MCF 10A (cell line): ENCODE measurements around the gene MME. TPM values are rescaled to one million over a fixed set of nuclear protein-coding genes. Genes with fewer than 3 reads are reported as not detected.

Source experiments
- BruUV-seq: library from RNA; stranded (reverse); fragments of 400-500 nt; replicated peaks from 2 replicates; lab custom pipeline; 2021; lab: Mats Ljungman, UMichigan
- CTCF ChIA-PET: fragments of 300-600 bp; sonication (Branson Sonifier 250); formaldehyde crosslinking; extraction: SDS; loops from one replicate; lab custom pipeline; 2021; ENCODE audit warnings: antibody characterized with exemption, inconsistent platforms; lab: Yijun Ruan, JAX
- POLR2A ChIA-PET: fragments of 300-600, 350-650 bp; sonication (Branson Sonifier 250); formaldehyde crosslinking; extraction: SDS; loops from one replicate; lab custom pipeline; 2020; ENCODE audit warnings: antibody characterized with exemption, inconsistent platforms; lab: Yijun Ruan, JAX
- DNase-seq: peaks from one replicate; pipeline ENCODE4 v3.0.0-alpha.2; 2018; ENCODE audit not compliant: unreplicated experiment
- H3K27ac Mint-ChIP-seq: one replicate; pipeline ENCODE4 v1.8.0; 2022; ENCODE audit warnings: mild to moderate bottlenecking, low read depth, mixed read lengths; ENCODE audit not compliant: unreplicated experiment
- H3K27me3 Mint-ChIP-seq: one replicate; pipeline ENCODE4 v1.8.0; 2022; ENCODE audit warnings: mixed read lengths; ENCODE audit not compliant: insufficient read depth, unreplicated experiment
- H3K36me3 Mint-ChIP-seq: one replicate; pipeline ENCODE4 v1.8.0; 2022; ENCODE audit warnings: mild to moderate bottlenecking, moderate library complexity, mixed read lengths; ENCODE audit not compliant: insufficient read depth, unreplicated experiment
- H3K4me1 Mint-ChIP-seq: one replicate; pipeline ENCODE4 v1.8.0; 2022; ENCODE audit warnings: mixed read lengths; ENCODE audit not compliant: insufficient read depth, unreplicated experiment
- H3K4me3 Mint-ChIP-seq: one replicate; pipeline ENCODE4 v1.8.0; 2022; ENCODE audit warnings: mild to moderate bottlenecking, moderate library complexity, mixed read lengths; ENCODE audit not compliant: unreplicated experiment
- H3K9me3 Mint-ChIP-seq: one replicate; pipeline ENCODE4 v1.8.0; 2022; ENCODE audit warnings: mixed read lengths; ENCODE audit not compliant: unreplicated experiment
- intact Hi-C: fragments of 100-400 bp; cut with micrococcal nuclease; formaldehyde crosslinking; loops from 2 replicates; pipeline ENCODE4 v1.14.1; 2022
- total RNA-seq: library from RNA; stranded (reverse); gene quantifications from 2 replicates; pipeline ENCODE4 v1.2.3, GENCODE V29; 2022
- TF ChIP-seq, protein P1 (sequence below): fragments of 200-600 bp; IDR thresholded peaks from one replicate; pipeline ENCODE4 v1.8.0; 2022; ENCODE audit warnings: antibody characterized with exemption, mild to moderate bottlenecking; ENCODE audit not compliant: unreplicated experiment

Gene MME
- total RNA-seq, 1 experiment from 2014 or later, result 26.3 TPM

DNA sequence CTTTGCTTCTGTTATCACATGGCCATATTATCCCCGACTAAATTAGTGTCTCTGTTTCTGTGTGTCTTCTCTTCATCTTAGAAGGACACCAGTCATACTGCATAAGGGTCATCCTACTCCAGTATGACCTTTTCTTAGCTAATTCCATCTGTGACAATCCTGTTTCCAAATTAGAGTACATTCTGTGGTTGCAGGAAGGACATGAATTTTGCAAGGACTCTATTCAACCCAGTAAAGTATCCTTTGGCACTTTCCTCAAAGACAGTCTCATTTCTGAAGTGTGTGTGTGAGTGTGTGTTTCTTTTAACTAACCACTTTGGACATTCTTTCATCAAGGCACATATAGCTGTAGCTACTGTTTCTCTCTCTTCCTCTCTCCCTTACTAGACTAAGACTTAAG lies 15.2 kb upstream of the MME start:
- no peaks in the 10 kb centered on the region for H3K36me3 Mint-ChIP-seq
- no peak overlapping the region for H3K4me3 Mint-ChIP-seq
- peak; percentile 9 for DNase-seq
- POLR2A ChIA-PET, result interaction anchor here (1.1 to 3.5 kb wide), 7 partner anchors 11 to 98 kb away, joined by 3 to 31 read pairs (median 6); partner anchors contain the start of gene MME
- intact Hi-C loops, result loop anchor here (5.0 kb wide), 1 partner anchor 93 kb away; no protein-coding TSS in a partner anchor
- H3K9me3 Mint-ChIP-seq, result no peaks in the 10 kb centered on the region
- H3K27me3 Mint-ChIP-seq, result no peaks in the 10 kb centered on the region
- peak overlapping the region; percentile 66 for H3K27ac Mint-ChIP-seq
- peaks cover 19% of the 10 kb centered on the region for H3K4me1 Mint-ChIP-seq
- TF ChIP-seq, protein P1, sequence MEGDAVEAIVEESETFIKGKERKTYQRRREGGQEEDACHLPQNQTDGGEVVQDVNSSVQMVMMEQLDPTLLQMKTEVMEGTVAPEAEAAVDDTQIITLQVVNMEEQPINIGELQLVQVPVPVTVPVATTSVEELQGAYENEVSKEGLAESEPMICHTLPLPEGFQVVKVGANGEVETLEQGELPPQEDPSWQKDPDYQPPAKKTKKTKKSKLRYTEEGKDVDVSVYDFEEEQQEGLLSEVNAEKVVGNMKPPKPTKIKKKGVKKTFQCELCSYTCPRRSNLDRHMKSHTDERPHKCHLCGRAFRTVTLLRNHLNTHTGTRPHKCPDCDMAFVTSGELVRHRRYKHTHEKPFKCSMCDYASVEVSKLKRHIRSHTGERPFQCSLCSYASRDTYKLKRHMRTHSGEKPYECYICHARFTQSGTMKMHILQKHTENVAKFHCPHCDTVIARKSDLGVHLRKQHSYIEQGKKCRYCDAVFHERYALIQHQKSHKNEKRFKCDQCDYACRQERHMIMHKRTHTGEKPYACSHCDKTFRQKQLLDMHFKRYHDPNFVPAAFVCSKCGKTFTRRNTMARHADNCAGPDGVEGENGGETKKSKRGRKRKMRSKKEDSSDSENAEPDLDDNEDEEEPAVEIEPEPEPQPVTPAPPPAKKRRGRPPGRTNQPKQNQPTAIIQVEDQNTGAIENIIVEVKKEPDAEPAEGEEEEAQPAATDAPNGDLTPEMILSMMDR, result no peak
- no TSS peak for BruUV-seq
- CTCF ChIA-PET, result interaction anchor here (0.6 to 2.4 kb wide), 4 partner anchors 14 to 258 kb away, joined by 4 to 8 read pairs (median 5); no protein-coding TSS in a partner anchor

DNA sequence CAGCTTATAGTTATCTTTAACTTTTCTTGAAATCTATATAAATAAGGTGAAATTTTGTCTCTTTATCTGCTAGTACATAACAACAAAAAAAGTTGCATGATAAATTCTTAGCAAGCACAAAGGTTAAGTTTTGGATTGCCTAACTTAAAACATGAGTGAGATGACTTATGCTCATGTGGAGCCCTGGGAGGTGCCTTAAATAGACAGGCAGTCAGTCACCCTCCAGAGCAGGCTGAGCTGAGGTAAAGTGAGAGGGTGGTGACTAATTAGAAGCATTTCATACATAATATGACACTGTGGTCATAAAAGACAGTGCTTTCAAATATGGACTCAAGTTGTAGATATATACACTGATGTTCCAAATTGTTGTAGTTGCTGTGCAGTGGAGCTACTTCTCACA lies 14.6 kb upstream of the MME start:
- BruUV-seq, result no TSS peak
- Mint-ChIP-seq H3K36me3 (no peaks in the 10 kb centered on the region), H3K27me3 (no peaks in the 10 kb centered on the region), H3K4me1 (peaks cover 25% of the 10 kb centered on the region), H3K27ac (peak overlapping the region; percentile 66), H3K9me3 (no peaks in the 10 kb centered on the region), H3K4me3 (no peak overlapping the region)
- DNase-seq, result peak; percentile 87
- intact Hi-C loops, result loop anchor here (5.0 kb wide), 1 partner anchor 93 kb away; no protein-coding TSS in a partner anchor
- TF ChIP-seq, protein P1, result no peak
- ChIA-PET POLR2A (interaction anchor here (0.6 to 3.5 kb wide), 12 partner anchors 12 to 167 kb away, joined by 3 to 31 read pairs (median 4); partner anchors contain the start of gene MME), CTCF (interaction anchor here (0.6 to 2.4 kb wide), 5 partner anchors 94 to 636 kb away, joined by 3 to 8 read pairs (median 5); no protein-coding TSS in a partner anchor)

DNA sequence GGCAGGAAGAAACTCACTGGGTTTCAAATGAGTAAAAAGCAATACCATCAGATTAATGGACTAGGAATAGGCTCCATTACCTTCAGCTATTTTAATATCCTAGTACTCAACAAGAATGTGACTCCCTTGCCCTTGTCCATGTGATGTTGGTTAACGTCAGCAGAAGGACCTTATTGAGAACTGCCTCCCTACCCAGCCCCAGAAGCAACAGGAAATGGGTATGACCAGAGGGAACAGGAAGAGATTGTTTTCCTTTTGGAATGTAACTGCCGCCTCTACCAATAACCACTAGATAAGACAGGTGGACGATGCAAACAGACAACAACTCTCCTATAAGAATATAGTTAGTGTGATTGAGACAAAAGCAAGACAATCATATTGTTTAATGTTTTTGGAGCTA lies 10.4 kb upstream of the MME start:
- no peak overlapping the region for H3K4me3 Mint-ChIP-seq
- TF ChIP-seq, protein P1, result no peak
- no peaks in the 10 kb centered on the region for H3K36me3 Mint-ChIP-seq
- H3K9me3 Mint-ChIP-seq, result peaks cover 15% of the 10 kb centered on the region
- peak overlapping the region; percentile 2 for H3K27ac Mint-ChIP-seq
- BruUV-seq, result no TSS peak
- ChIA-PET POLR2A (no interaction called here), CTCF (interaction anchor here (0.7 to 0.8 kb wide), 2 partner anchors 115 to 939 kb away, joined by 3 to 4 read pairs; no protein-coding TSS in a partner anchor)
- intact Hi-C loops, result loop anchor here (5.0 kb wide), 1 partner anchor 97 kb away; no protein-coding TSS in a partner anchor
- H3K27me3 Mint-ChIP-seq, result no peaks in the 10 kb centered on the region
- no peak for DNase-seq
- H3K4me1 Mint-ChIP-seq, result peaks cover 23% of the 10 kb centered on the region

DNA sequence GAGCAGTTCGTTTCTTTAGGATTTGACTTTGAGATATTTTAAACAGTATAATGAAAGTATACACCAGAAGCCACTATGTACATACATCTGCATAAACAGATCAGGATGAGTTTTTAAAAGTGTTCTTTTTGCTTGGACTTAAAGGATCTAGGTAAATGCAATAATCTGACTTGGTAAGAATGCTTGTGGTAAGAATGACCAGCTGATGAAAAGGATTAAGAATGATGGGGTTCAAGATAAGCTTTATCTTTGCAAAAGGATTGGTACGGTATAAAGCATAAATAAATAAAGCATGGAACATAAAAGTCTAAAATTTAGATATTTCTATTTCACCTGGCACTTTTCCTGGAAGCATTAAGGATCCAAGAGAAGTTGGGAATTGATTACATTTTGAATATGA lies 9.8 kb upstream of the MME start:
- DNase-seq, result no peak
- no peak overlapping the region for H3K4me3 Mint-ChIP-seq
- BruUV-seq, result TSS peak; percentile 58
- TF ChIP-seq, protein P1, result no peak
- H3K27me3 Mint-ChIP-seq, result no peaks in the 10 kb centered on the region
- peak overlapping the region; percentile 2 for H3K27ac Mint-ChIP-seq
- CTCF ChIA-PET, result no interaction called here
- no peaks in the 10 kb centered on the region for H3K36me3 Mint-ChIP-seq
- POLR2A ChIA-PET, result no interaction called here
- H3K9me3 Mint-ChIP-seq, result peaks cover 15% of the 10 kb centered on the region
- H3K4me1 Mint-ChIP-seq, result peaks cover 17% of the 10 kb centered on the region
- intact Hi-C loops, result no loop called here
